GM12878 (cell line): ENCODE results near the gene TMPRSS12. TPM values are rescaled to one million over a fixed set of nuclear protein-coding genes. Genes with fewer than 3 reads are reported as not detected.
"Not testable (repeated sequence)": the region's sequence is repeated elsewhere in the genome, so short reads cannot be mapped to it uniquely, and the experiment has no call there.

ENCODE experiments used
- ATAC-seq: fragments of 200-7000 bp; cut with Tn5 transposase; 3 replicates; pipeline ENCODE4 v1.9.1; 2020; ENCODE audit warnings: mild to moderate bottlenecking, moderate library complexity
- BruUV-seq: library from RNA; stranded (reverse); fragments of 400-500 nt; replicated peaks from 2 replicates; lab custom pipeline; 2021; lab: Mats Ljungman, UMichigan
- CTCF ChIA-PET: fragments of 300-600 bp; sonication (Branson Sonifier 250); formaldehyde crosslinking; extraction: SDS; loops from one replicate; lab custom pipeline; 2021; ENCODE audit warnings: inconsistent platforms; lab: Yijun Ruan, JAX
- POLR2A ChIA-PET: fragments of 350-600 bp; formaldehyde crosslinking; extraction: SDS; loops from one replicate; lab custom pipeline; 2021; ENCODE audit warnings: inconsistent platforms; lab: Charles Lee
- RAD21 ChIA-PET: fragments of 300-600 bp; sonication (Branson Sonifier 250); formaldehyde crosslinking; loops from one replicate; lab custom pipeline; 2023; ENCODE audit warnings: antibody characterized with exemption; ENCODE audit not compliant: unreplicated experiment; lab: Charles Lee
- SMC1A ChIA-PET: fragments of 300-600 bp; sonication (Branson Sonifier 250); formaldehyde crosslinking; loops from one replicate; lab custom pipeline; 2023; ENCODE audit not compliant: unreplicated experiment, uncharacterized antibody; lab: Charles Lee
- DNase-seq: peaks from one replicate; pipeline ENCODE4 v3.0.0-alpha.2; 2011; ENCODE audit warnings: low read depth, low spot score
- FAIRE-seq: peaks from 3 replicates; lab custom pipeline; 2011; peaks lifted over from hg19 to GRCh38; lab: Jason Lieb, UNC
- H2AFZ ChIP-seq: 2 replicates; pipeline ENCODE4 v1.6.0; 2011; ENCODE audit warnings: low read depth, low read length, control low read depth; ENCODE audit not compliant: control insufficient read depth
- H3K27ac ChIP-seq: 2 replicates; pipeline ENCODE4 v1.5.1; 2011; ENCODE audit warnings: control low read depth; ENCODE audit not compliant: control insufficient read depth, insufficient read depth
- H3K27me3 ChIP-seq, 2 experiments: replicated peaks in 1 of 2; 2 replicates each; pipeline versions ENCODE4 v1.6.0 to v1.6.1; 2011; ENCODE audit warnings: low read length in 1 of 2; ENCODE audit not compliant: control insufficient read depth in 2 of 2, insufficient read depth in 2 of 2
- H3K36me3 ChIP-seq, 2 experiments: 2 replicates each; pipeline ENCODE4 v1.5.1; 2011; ENCODE audit warnings: low read length in 1 of 2; ENCODE audit not compliant: control insufficient read depth in 2 of 2, insufficient read depth in 2 of 2
- H3K4me1 ChIP-seq: 2 replicates; pipeline ENCODE4 v1.6.1; 2011; ENCODE audit warnings: mild to moderate bottlenecking, low read length, moderate library complexity, mixed read lengths; ENCODE audit not compliant: control insufficient read depth, insufficient read depth
- H3K4me2 ChIP-seq: 2 replicates; pipeline ENCODE4 v1.6.0; 2011; ENCODE audit warnings: control low read depth; ENCODE audit not compliant: control insufficient read depth, insufficient read depth
- H3K4me3 ChIP-seq: fragments of 200-600 bp; sonication (generic); 2 replicates; pipeline ENCODE4 v1.5.1; 2016
- H3K79me2 ChIP-seq: 2 replicates; pipeline ENCODE4 v1.6.0; 2011; ENCODE audit warnings: low read length; ENCODE audit not compliant: control insufficient read depth, insufficient read depth
- H3K9ac ChIP-seq: 2 replicates; pipeline ENCODE4 v1.8.0; 2011; ENCODE audit warnings: low read length, control low read depth, mixed read lengths; ENCODE audit not compliant: control insufficient read depth, insufficient read depth
- H3K9me3 ChIP-seq: replicated peaks from 3 replicates; pipeline ENCODE4 v1.5.1; 2011; ENCODE audit warnings: mild to moderate bottlenecking, low read length; ENCODE audit not compliant: control insufficient read depth, insufficient read depth
- H4K20me1 ChIP-seq: 2 replicates; pipeline ENCODE4 v1.6.0; 2011; ENCODE audit not compliant: control insufficient read depth, insufficient read depth
- BMI1 ChIP-seq: fragments of 450-650 bp; IDR thresholded peaks from 2 replicates; pipeline ENCODE4 v1.6.1; 2016; ENCODE audit warnings: mild to moderate bottlenecking, moderate library complexity, borderline replicate concordance
- CHD1 ChIP-seq: IDR thresholded peaks from 2 replicates; pipeline ENCODE4 v1.6.1; 2012; ENCODE audit warnings: low read depth, low read length, improper control_type of control experiment
- JUND ChIP-seq: IDR thresholded peaks from 2 replicates; pipeline ENCODE4 v1.6.1; 2012; ENCODE audit warnings: low read depth, mild to moderate bottlenecking, low read length, improper control_type of control experiment, moderate library complexity
- KLF5 ChIP-seq: fragments of 450-650 bp; IDR thresholded peaks from 2 replicates; pipeline ENCODE4 v1.6.1; 2014; ENCODE audit warnings: mild to moderate bottlenecking; ENCODE audit not compliant: partially characterized antibody
- NR2F1 ChIP-seq: fragments of 450-650 bp; conservative IDR thresholded peaks from 2 replicates; pipeline ENCODE4 v1.6.1; 2017; ENCODE audit warnings: mild to moderate bottlenecking
- SMC3 ChIP-seq: IDR thresholded peaks from 2 replicates; pipeline ENCODE4 v1.6.1; 2011; ENCODE audit warnings: low read length, improper control_type of control experiment, borderline replicate concordance
- SP1 ChIP-seq: IDR thresholded peaks from one replicate; pipeline ENCODE4 v1.6.1; 2011; ENCODE audit warnings: low read depth, low read length
- ZNF274 ChIP-seq: IDR thresholded peaks from one replicate; pipeline ENCODE4 v1.8.0; 2011; ENCODE audit not compliant: insufficient read length, insufficient read depth
- ZSCAN29 ChIP-seq: fragments of 450-650 bp; IDR thresholded peaks from 2 replicates; pipeline ENCODE4 v1.6.1; 2017; ENCODE audit warnings: mild to moderate bottlenecking, moderate library complexity
- WGBS: methylation state at CpG from one replicate; pipeline ENCODE4 v1.1.6; 2016; ENCODE audit warnings: low lambda C conversion rate; ENCODE audit not compliant: insufficient replicate concordance, insufficient coverage; ENCODE audit errors: missing lambda C conversion rate; 5-methylcytosine and 5-hydroxymethylcytosine counted together
- in situ Hi-C: fragments of 300-500 bp; cut with MboI; formaldehyde crosslinking; loops from 9 replicates; pipeline ENCODE4 v1.14.3; 2018; ENCODE audit warnings: mixed read lengths
- intact Hi-C: fragments of 100-400 bp; cut with micrococcal nuclease; formaldehyde crosslinking; loops from one replicate; pipeline ENCODE4 v1.14.2; 2022; ENCODE audit not compliant: unreplicated experiment
- polyA plus RNA-seq, 11 experiments: library from polyadenylated mRNA; depleted of rRNA in 4 of 11; unstranded in 6 of 11; stranded (reverse) in 5 of 11; fragments of >200 nt; fragmentation: Nextera tagmentation in 4 of 11; fragmentation: Illumina TruSeq in 1 of 11; extraction: Ambion mirVana in 4 of 11; extraction: Trizol in 1 of 11; gene quantifications; 1 replicate in 1 of 11; 2 replicates in 10 of 11; pipeline versions ENCODE4 v1.2.1 to v1.2.3, GENCODE V29; 2011 to 2016; ENCODE audit warnings: inconsistent platforms in 2 of 11, missing spikeins in 2 of 11, low read depth in 1 of 11
- total RNA-seq, 4 experiments: library from RNA; depleted of rRNA in 3 of 4; stranded (reverse); fragments of >200 nt in 3 of 4; fragmentation: Illumina TruSeq in 1 of 4; extraction: Trizol in 1 of 4; gene quantifications; 2 replicates each; pipeline versions ENCODE4 v1.2.1 to v1.2.3, GENCODE V29; 2013 to 2021
- TF ChIP-seq, protein P1 (sequence below): IDR thresholded peaks from 2 replicates; pipeline ENCODE4 v1.6.1; 2012; ENCODE audit warnings: low read length, inconsistent platforms
- TF ChIP-seq, protein P2 (sequence below): IDR thresholded peaks from 2 replicates; pipeline ENCODE4 v1.6.1; 2011; ENCODE audit warnings: borderline replicate concordance, low read depth, mild to moderate bottlenecking, moderate library complexity, mixed read lengths, low read length; ENCODE audit not compliant: insufficient read depth; ENCODE audit errors: extremely low read length
- TF ChIP-seq, protein P3 (sequence below): IDR thresholded peaks from 2 replicates; pipeline ENCODE4 v1.6.1; 2012; ENCODE audit warnings: low read depth, low read length, improper control_type of control experiment

The TMPRSS12 gene
- total and polyA plus RNA-seq, 10 of the 15 experiments (the other 5 are each of a cell fraction or from before 2014, with no cell fraction given): not detected

DNA sequence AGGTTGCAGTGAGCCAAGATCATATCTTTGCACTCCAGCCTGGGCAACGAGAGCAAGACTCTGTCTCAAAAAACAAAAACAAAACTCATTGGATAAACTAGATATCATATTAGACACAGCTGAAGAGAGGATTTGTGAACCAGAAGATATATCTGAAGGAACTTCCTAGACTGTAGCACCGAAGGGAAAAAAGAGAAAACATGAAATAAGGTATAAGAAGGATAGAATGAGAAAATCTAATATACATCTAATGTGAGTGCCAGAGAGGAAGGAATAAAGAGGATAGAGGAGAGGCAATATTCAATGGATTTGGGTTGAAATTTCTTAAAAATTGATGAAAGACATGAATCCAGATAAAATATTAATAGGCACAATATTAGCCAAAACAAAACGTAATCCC is 22.5 kb downstream of the TMPRSS12 start (continued):
- TF ChIP-seq, protein P1, sequence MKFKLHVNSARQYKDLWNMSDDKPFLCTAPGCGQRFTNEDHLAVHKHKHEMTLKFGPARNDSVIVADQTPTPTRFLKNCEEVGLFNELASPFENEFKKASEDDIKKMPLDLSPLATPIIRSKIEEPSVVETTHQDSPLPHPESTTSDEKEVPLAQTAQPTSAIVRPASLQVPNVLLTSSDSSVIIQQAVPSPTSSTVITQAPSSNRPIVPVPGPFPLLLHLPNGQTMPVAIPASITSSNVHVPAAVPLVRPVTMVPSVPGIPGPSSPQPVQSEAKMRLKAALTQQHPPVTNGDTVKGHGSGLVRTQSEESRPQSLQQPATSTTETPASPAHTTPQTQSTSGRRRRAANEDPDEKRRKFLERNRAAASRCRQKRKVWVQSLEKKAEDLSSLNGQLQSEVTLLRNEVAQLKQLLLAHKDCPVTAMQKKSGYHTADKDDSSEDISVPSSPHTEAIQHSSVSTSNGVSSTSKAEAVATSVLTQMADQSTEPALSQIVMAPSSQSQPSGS: no peak
- no peak for TF ChIP-seq ZSCAN29

DNA sequence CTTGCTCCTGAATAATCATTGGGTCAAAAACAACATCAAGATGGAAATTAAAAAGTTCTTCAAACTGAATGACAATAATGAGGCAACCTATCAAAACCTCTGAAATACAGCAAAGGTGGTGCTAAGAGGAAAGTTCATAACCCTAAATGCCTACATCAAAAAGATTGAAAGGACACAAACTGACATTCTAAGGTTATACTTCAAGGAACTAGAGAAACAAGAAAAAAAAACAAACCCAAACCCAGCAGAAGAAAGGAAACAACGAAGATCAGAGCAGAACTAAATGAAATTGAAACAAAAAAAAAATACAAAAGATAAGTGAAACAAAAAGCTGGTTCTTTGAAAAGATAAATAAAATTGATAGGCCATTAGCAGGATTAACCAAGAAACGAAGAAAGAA is 26.2 kb downstream of the TMPRSS12 start:
- H2AFZ ChIP-seq, H3K36me3 ChIP-seq, BruUV-seq, H3K4me1 ChIP-seq, H3K9ac ChIP-seq, CTCF ChIA-PET, H3K4me3 ChIP-seq, H3K27me3 ChIP-seq, DNase-seq, POLR2A ChIA-PET, in situ Hi-C loops, H3K4me2 ChIP-seq, RAD21 ChIA-PET, intact Hi-C loops, FAIRE-seq, H3K79me2 ChIP-seq, H3K9me3 ChIP-seq, H3K27ac ChIP-seq, ATAC-seq, H4K20me1 ChIP-seq: not testable (repeated sequence)
- SMC1A ChIA-PET: interaction anchor here (0.6 kb wide), 1 partner anchor 195 kb away, joined by 3 read pairs; no protein-coding TSS in a partner anchor
- WGBS: 3% methylated on average over 2 of the region's 2 CpGs

DNA sequence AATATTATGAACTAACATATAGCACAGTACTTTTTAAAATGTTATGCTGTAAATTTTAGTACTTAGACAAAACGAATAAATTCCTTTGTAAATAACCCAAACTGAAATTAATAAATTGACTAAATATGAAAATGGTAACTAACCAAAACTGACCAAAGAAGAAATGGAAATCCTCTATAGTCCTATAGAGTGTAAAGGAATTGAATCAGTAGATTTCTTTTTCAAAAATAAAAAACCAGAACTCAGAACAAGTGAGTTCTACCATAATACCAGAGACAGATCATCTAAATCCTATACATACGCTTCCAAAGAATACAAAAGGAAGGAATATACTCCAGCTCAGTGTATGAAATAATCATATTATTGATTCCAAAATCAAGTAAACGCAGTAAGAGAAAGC is 39.8 kb downstream of the TMPRSS12 start:
- H3K36me3 ChIP-seq: no peaks in the 10 kb centered on the region
- intact Hi-C loops: no loop called here
- 53% methylated on average over 3 of the region's 3 CpGs for WGBS
- H2AFZ ChIP-seq: no peak overlapping the region
- FAIRE-seq (no peak), ATAC-seq (no peak), DNase-seq (no peak)
- CTCF ChIA-PET: interaction anchor here (0.6 kb wide), 1 partner anchor 915 kb away, joined by 3 read pairs; no protein-coding TSS in a partner anchor
- BruUV-seq: no TSS peak
- SMC1A ChIA-PET: interaction anchor here (0.7 kb wide), 1 partner anchor 19 kb away, joined by 3 read pairs; no protein-coding TSS in a partner anchor
- in situ Hi-C loops: no loop called here
- H3K4me3 ChIP-seq: no peak overlapping the region
- no peak overlapping the region for H3K27ac ChIP-seq
- no peaks in the 10 kb centered on the region for H3K79me2 ChIP-seq
- H3K27me3 ChIP-seq: no peaks in the 10 kb centered on the region
- POLR2A ChIA-PET: no interaction called here
- RAD21 ChIA-PET: interaction anchor here (0.6 kb wide), 1 partner anchor 122 kb away, joined by 5 read pairs; no protein-coding TSS in a partner anchor
- H3K4me1 ChIP-seq: no peaks in the 10 kb centered on the region
- no peaks in the 10 kb centered on the region for H3K9me3 ChIP-seq
- no peak overlapping the region for H3K4me2 ChIP-seq
- no peaks in the 10 kb centered on the region for H4K20me1 ChIP-seq
- H3K9ac ChIP-seq: no peak overlapping the region
- TF ChIP-seq CHD1 (no peak), BMI1 (no peak), JUND (no peak), NR2F1 (no peak), SP1 (no peak), SMC3 (no peak), ZNF274 (no peak), KLF5 (no peak)
- TF ChIP-seq, protein P2, sequence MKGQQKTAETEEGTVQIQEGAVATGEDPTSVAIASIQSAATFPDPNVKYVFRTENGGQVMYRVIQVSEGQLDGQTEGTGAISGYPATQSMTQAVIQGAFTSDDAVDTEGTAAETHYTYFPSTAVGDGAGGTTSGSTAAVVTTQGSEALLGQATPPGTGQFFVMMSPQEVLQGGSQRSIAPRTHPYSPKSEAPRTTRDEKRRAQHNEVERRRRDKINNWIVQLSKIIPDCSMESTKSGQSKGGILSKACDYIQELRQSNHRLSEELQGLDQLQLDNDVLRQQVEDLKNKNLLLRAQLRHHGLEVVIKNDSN: no peak
- TF ChIP-seq, protein P3, sequence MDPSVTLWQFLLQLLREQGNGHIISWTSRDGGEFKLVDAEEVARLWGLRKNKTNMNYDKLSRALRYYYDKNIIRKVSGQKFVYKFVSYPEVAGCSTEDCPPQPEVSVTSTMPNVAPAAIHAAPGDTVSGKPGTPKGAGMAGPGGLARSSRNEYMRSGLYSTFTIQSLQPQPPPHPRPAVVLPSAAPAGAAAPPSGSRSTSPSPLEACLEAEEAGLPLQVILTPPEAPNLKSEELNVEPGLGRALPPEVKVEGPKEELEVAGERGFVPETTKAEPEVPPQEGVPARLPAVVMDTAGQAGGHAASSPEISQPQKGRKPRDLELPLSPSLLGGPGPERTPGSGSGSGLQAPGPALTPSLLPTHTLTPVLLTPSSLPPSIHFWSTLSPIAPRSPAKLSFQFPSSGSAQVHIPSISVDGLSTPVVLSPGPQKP: no peak
